AG09319 (cell line): Measurements from ENCODE around the gene TRPC4.
A peak's percentile ranks its signal among the peaks of the same experiment; 100 is the strongest.

ENCODE experiments used
- DNase-seq: peaks from one replicate; pipeline ENCODE4 v3.0.0-alpha.2; 2010; ENCODE audit warnings: low read depth; ENCODE audit errors: extremely low read depth
- TF ChIP-seq, protein P1 (sequence below): IDR thresholded peaks from 2 replicates; pipeline ENCODE4 v1.5.1; 2011; ENCODE audit warnings: low read depth, mild to moderate bottlenecking, inconsistent platforms, low read length, moderate library complexity

The TRPC4 gene

DNA sequence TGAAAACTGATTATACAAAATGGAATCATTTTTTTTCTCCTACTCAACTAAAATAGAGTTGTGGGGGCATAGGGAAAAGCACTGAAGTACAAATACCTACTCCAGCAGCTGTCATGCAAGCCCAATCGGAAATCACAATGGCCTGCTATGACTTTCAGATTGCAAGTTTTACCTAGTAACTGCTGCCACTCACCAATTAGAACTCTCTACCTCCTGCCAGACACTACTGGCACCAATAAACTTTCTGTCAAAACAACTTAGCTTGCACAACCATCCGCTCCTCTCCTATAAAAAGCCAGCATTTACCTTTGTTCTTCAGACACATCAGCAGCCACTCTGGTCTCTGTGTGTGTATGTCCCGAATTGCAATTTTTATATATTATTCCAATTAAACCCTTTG is 9.3 kb upstream of the TRPC4 start:
- TF ChIP-seq, protein P1, sequence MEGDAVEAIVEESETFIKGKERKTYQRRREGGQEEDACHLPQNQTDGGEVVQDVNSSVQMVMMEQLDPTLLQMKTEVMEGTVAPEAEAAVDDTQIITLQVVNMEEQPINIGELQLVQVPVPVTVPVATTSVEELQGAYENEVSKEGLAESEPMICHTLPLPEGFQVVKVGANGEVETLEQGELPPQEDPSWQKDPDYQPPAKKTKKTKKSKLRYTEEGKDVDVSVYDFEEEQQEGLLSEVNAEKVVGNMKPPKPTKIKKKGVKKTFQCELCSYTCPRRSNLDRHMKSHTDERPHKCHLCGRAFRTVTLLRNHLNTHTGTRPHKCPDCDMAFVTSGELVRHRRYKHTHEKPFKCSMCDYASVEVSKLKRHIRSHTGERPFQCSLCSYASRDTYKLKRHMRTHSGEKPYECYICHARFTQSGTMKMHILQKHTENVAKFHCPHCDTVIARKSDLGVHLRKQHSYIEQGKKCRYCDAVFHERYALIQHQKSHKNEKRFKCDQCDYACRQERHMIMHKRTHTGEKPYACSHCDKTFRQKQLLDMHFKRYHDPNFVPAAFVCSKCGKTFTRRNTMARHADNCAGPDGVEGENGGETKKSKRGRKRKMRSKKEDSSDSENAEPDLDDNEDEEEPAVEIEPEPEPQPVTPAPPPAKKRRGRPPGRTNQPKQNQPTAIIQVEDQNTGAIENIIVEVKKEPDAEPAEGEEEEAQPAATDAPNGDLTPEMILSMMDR: no peak
- DNase-seq: no peak

DNA sequence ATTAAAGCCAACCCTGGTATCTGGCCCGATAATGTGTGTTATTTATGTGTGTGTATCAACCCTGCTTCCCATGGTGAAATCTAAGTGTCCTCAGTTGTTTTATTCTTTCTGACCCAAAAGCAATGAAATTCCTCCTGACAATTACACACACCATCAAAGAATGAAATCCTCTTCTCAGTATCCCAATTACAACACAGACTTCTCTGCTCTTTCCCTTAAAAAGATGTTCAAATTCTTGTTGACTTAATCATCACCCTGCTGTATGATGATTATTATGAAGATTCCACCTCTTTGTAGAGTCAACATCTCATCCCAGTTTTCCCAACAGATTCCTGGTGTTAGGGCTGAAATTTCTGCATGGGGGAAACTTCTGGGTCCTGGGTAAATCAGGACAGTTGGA is 8.9 kb upstream of the TRPC4 start:
- TF ChIP-seq, protein P1: no peak
- DNase-seq: no peak

DNA sequence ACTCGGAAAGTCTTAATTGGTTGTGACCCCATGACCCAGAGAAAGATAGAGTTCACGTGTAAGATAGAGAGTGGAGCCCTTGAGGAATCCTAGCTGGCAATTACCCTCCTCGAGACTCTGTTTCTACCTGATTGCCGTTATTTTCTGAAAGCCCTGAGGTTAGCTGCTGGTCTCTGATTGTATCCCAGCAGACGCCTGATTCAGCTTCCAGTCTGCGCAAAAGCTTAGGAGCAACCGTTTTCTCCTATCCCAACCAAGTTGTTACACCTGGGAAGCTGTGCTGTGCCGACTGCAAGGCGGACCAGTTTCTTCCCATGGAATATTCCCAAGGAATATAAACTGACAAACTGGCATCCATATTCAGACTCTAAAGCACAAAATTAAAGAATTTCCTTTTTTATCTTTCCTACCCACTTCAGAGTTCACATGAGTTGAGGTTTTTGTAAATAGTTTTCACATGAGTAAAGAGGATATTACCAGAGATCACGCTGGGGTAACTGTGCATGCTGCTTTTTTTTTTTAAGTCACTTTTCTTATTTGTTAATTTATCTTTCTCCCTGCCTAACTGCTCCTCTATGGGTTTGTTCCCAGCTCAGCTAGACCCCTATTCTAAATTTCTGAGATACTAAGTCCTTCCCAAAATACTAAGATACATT is 1.5 kb upstream of the TRPC4 start:
- peak; percentile 14 for DNase-seq

DNA sequence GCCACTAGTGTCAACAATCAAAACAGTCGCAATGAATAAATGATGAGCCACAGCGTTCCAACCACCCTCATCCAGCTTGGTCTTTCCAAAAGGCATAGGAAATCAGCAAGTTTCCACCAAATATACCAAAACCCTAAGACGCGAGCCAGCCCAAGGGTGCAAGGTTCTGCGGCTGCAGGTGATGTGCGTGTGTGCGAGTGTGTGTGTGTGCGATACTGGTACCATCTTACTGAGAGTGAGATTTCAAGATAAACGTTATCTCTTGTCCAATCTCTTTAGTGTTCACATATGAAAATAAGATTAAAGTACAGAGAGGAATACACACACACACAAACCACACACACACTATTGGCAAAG is 895 bp upstream of the TRPC4 start:
- TF ChIP-seq, protein P1: no peak
- no peak for DNase-seq

More for the DNA sequence above, 1.5 kb upstream of the TRPC4 start:
- TF ChIP-seq, protein P1: no peak

DNA sequence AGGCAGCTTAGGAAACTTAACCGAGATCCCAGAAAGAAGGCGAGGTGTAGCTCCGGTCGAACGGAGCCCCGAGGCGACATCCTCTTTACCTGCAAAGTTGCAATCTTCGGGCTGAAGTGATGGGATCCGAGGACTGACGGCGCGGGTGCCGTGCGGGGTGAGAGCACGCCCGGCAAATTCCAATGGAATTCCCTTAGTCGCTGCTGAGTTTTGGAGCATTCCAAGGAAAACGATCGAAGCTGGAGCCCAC is 141 bp downstream of the TRPC4 start:
- TF ChIP-seq, protein P1: no peak
- no peak for DNase-seq

DNA sequence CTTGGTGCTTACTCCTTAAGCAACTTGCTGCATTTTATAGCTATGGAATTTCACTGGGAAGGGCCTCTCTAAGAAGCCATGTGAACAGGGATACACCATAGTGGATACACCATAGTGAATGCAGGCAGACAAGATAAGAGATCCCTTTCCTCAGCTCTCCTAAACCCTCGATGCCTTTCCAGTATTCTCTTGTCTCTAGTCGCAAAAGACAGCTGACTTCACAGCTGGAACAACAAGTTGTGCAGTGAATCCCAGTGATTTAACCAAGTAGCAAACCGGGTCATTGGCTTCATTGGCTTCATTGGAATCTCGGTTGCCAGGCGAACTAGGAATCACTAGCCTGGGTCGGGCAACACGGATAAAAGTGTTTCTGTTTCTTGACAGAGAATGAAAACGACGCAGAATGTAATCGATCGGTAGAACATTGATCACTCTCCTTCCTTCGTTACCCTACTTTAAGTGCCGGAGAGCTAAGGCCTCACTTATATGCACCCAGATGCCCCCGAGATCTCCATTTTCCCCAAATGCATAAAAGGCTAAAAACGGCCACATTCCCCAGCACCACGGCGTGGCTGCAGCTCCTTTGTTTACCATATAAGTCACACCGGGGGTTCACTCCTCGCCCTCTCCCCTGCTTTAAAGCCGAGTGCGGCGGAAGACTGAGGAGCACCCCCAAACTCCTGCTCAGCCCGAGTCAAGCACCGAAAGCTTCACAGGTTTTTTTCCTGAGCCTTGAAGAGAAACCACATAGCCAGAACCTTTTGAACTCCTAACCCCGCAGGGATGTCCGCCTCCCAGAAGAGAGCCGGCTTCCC is 674 bp downstream of the TRPC4 start:
- no peak for DNase-seq
- TF ChIP-seq, protein P1: no peak

DNA sequence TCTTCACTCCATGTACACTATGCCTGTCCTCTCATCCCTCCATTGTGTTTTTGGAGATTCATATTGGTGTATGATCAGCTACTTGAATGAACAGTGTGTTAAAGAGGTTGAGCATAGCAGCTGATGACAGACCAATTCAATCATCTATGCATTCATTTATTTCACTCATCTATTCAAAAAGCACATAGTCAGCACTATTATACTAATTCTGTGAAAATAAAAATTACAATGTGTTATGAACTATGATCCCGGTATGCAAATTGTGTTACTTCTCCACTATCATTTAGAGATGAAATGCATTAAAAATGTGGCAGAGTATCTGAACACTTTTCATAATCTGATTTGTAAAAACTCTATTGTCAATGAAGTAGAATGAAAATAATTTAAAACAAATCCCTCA is 5.9 kb downstream of the TRPC4 start:
- DNase-seq: no peak
- TF ChIP-seq, protein P1: no peak
